Fibroblast of lung (primary cell): ENCODE results near the gene SPOCK1. TPM values are rescaled to one million over a fixed set of nuclear protein-coding genes. Genes with fewer than 3 reads are reported as not detected.

ENCODE experiments used
- DNase-seq, 2 donors: peaks; one replicate each; pipeline versions ENCODE4 v3.0.0 to v3.0.0-alpha.2; 2010; ENCODE audit warnings: low read depth in 2 of 2
- H2AFZ ChIP-seq: 2 replicates; pipeline ENCODE4 v1.5.1; 2012; ENCODE audit warnings: low read length, control low read depth, inconsistent platforms
- H3K27ac ChIP-seq: 2 replicates; pipeline ENCODE4 v1.5.1; 2011; ENCODE audit warnings: low read length, control low read depth; ENCODE audit not compliant: insufficient read depth
- H3K27me3 ChIP-seq: 2 replicates; pipeline ENCODE4 v1.5.1; 2011; ENCODE audit warnings: mild to moderate bottlenecking, low read length; ENCODE audit not compliant: control insufficient read depth, insufficient read depth
- H3K36me3 ChIP-seq: 2 replicates; pipeline ENCODE4 v1.5.1; 2011; ENCODE audit warnings: low read length; ENCODE audit not compliant: control insufficient read depth, insufficient read depth
- H3K4me1 ChIP-seq: 2 replicates; pipeline ENCODE4 v1.5.1; 2011; ENCODE audit warnings: low read length; ENCODE audit not compliant: control insufficient read depth, insufficient read depth; ENCODE audit errors: extremely low read depth
- H3K4me2 ChIP-seq: 2 replicates; pipeline ENCODE4 v1.5.1; 2011; ENCODE audit warnings: low read length, control low read depth; ENCODE audit not compliant: insufficient read depth; ENCODE audit errors: extremely low read depth
- H3K4me3 ChIP-seq, 4 experiments: fragments of 200-600 bp in 1 of 4; sonication (generic) in 1 of 4; replicated peaks in 1 of 4; 2 replicates each; pipeline ENCODE4 v1.5.1; 2011 to 2016; ENCODE audit warnings: low read length in 4 of 4, low read depth in 3 of 4, mild to moderate bottlenecking in 3 of 4, control low read depth in 2 of 4, inconsistent platforms in 1 of 4, mixed read lengths in 1 of 4; ENCODE audit not compliant: insufficient read depth in 1 of 4; ENCODE audit errors: control extremely low read depth in 1 of 4
- H3K79me2 ChIP-seq: 2 replicates; pipeline ENCODE4 v1.5.1; 2012; ENCODE audit warnings: mild to moderate bottlenecking, low read length, inconsistent platforms; ENCODE audit not compliant: control insufficient read depth, insufficient read depth
- H3K9ac ChIP-seq: 2 replicates; pipeline ENCODE4 v1.5.1; 2011; ENCODE audit warnings: mild to moderate bottlenecking, low read length, control low read depth; ENCODE audit not compliant: insufficient read depth
- H3K9me3 ChIP-seq: 2 replicates; pipeline ENCODE4 v1.5.1; 2012; ENCODE audit warnings: low read depth, low read length; ENCODE audit not compliant: control insufficient read depth, insufficient read depth
- H4K20me1 ChIP-seq: 2 replicates; pipeline ENCODE4 v1.5.1; 2011; ENCODE audit warnings: low read length; ENCODE audit not compliant: control insufficient read depth, insufficient read depth; ENCODE audit errors: extremely low read depth
- CTCF ChIP-seq, 2 donors: IDR thresholded peaks in 1 of 2; conservative IDR thresholded peaks in 1 of 2; 1 replicate in 1 of 2; 2 replicates in 1 of 2; pipeline ENCODE4 v1.5.1; 2011 to 2012; ENCODE audit warnings: low read length in 2 of 2, control low read depth in 1 of 2, inconsistent platforms in 1 of 2, low read depth in 1 of 2, mild to moderate bottlenecking in 1 of 2
- EZH2 ChIP-seq: IDR thresholded peaks from 2 replicates; pipeline ENCODE4 v1.5.1; 2012; ENCODE audit warnings: low read length, control low read depth, mild to moderate bottlenecking; ENCODE audit errors: missing control alignments
- polyA plus RNA-seq, 2 donors: library from polyadenylated mRNA; depleted of rRNA in 1 of 2; stranded (reverse) in 1 of 2; unstranded in 1 of 2; fragments of >200 nt; gene quantifications; 2 replicates each; pipeline ENCODE4 v1.2.1, GENCODE V29; 2011 to 2012; ENCODE audit warnings: missing spikeins in 1 of 2
- total RNA-seq: library from RNA; depleted of rRNA; stranded (reverse); fragments of >200 nt; gene quantifications from 2 replicates; pipeline ENCODE4 v1.2.1, GENCODE V29; 2014

Gene SPOCK1
- total and polyA plus RNA-seq, 2 donors (not counting 1 experiment from before 2014, with no cell fraction given), result 11.1 to 34.9 TPM

GRCh38 chr5:137291031-137291430 is 208.1 kb downstream of the SPOCK1 start:
- TF ChIP-seq CTCF (conservative IDR thresholded peaks at IDR 0.05 in 1 of 2, IDR thresholded peaks at IDR 0.05 in 1 of 2; ENCODE audit: low read depth in 1 of 2, low read length in 2 of 2), result no peak
- TF ChIP-seq EZH2, result no peak
- no peaks in the 10 kb centered on the region for H3K4me1 ChIP-seq
- no peaks in the 10 kb centered on the region for H4K20me1 ChIP-seq

GRCh38 chr5:137290373-137290772 is 208.8 kb downstream of the SPOCK1 start:
- Histone ChIP-seq H3K36me3 (no peaks in the 10 kb centered on the region), H3K4me2 (no peak overlapping the region), H3K4me1 (no peaks in the 10 kb centered on the region), H2AFZ (no peak overlapping the region), H3K27me3 (no peaks in the 10 kb centered on the region), H3K4me3 (no peak overlapping the region), H3K27ac (no peak overlapping the region), H3K9ac (no peak overlapping the region), H3K9me3 (no peaks in the 10 kb centered on the region), H3K79me2 (no peaks in the 10 kb centered on the region), H4K20me1 (no peaks in the 10 kb centered on the region)
- TF ChIP-seq EZH2, result no peak
- no peak for TF ChIP-seq CTCF (conservative IDR thresholded peaks at IDR 0.05 in 1 of 2, IDR thresholded peaks at IDR 0.05 in 1 of 2; ENCODE audit: low read depth in 1 of 2, low read length in 2 of 2)
- no peak for DNase-seq

More at GRCh38 chr5:137291031-137291430, 208.1 kb downstream of the SPOCK1 start:
- H3K4me3 ChIP-seq, result no peak overlapping the region
- no peak overlapping the region for H3K27ac ChIP-seq
- no peaks in the 10 kb centered on the region for H3K79me2 ChIP-seq
- H3K36me3 ChIP-seq, result no peaks in the 10 kb centered on the region
- no peak overlapping the region for H3K4me2 ChIP-seq
- no peak overlapping the region for H3K9ac ChIP-seq
- DNase-seq, result no peak
- no peak overlapping the region for H2AFZ ChIP-seq
- no peaks in the 10 kb centered on the region for H3K27me3 ChIP-seq
- H3K9me3 ChIP-seq, result no peaks in the 10 kb centered on the region

- Histone ChIP-seq H3K9ac (no peak overlapping the region), H3K36me3 (no peaks in the 10 kb centered on the region), H3K4me3 (no peak overlapping the region), H3K27ac (no peak overlapping the region), H3K79me2 (no peaks in the 10 kb centered on the region), H3K4me1 (no peaks in the 10 kb centered on the region), H4K20me1 (no peaks in the 10 kb centered on the region), H3K4me2 (no peak overlapping the region), H3K9me3 (no peaks in the 10 kb centered on the region), H2AFZ (no peak overlapping the region), H3K27me3 (no peaks in the 10 kb centered on the region)
- no peak for DNase-seq
- no peak for TF ChIP-seq EZH2
- no peak for TF ChIP-seq CTCF (conservative IDR thresholded peaks at IDR 0.05 in 1 of 2, IDR thresholded peaks at IDR 0.05 in 1 of 2; ENCODE audit: low read depth in 1 of 2, low read length in 2 of 2)
Observed at GRCh38 chr5:137289856-137290255, 209.3 kb downstream of the SPOCK1 start.
